ENCODE data around the gene PLEKHG3. TPM values are rescaled to one million over a fixed set of nuclear protein-coding genes. Genes with fewer than 3 reads are reported as not detected.

The PLEKHG3 gene
- total and polyA plus RNA-seq, 10 of the 15 experiments (the other 5 are each of a cell fraction or from before 2014, with no cell fraction given) = 0.03 to 0.73 (median 0.07) TPM; not detected in 5

DNA sequence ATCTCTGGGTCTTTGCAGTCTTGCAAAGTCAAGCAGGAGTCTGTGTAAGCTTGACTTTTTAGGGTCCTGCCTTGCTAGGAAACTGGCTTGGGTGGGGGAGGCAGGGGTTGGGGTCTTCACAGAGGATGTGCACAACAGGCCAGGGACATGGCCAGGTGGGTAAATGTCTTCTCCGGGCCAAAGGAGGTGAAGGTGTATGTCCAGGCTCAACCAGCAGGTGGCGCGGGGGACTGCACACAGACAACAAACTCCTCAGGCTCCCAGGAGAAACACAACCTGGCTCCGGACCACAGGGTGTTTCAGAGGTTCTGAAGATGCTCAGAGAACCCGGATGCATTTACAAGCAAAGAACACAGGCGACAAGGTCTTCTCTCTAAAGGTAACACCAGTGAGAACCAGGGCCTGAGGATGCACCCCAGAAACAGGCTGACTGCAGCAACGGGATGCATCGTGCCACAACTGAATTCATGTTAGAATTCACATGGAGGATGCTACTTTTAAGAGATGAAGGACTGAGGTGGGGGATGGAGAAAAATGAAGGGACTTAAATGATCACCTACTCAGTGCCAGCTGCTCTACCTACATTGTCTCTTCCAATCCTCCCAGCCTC is 56.0 kb downstream of the PLEKHG3 start (continued):
- TF ChIP-seq TCF3 (IDR thresholded peaks at IDR 0.05; ENCODE audit: borderline replicate concordance, insufficient read depth, low read depth, low read length) = no peak
- TF ChIP-seq MEF2B (IDR thresholded peaks at IDR 0.05; ENCODE audit: partially characterized antibody, poor library complexity, severe bottlenecking) = no peak
- TF ChIP-seq USF2 (IDR thresholded peaks at IDR 0.05; ENCODE audit: borderline replicate concordance, low read depth, low read length) = no peak
- TF ChIP-seq CBX3 (IDR thresholded peaks at IDR 0.05; ENCODE audit: borderline replicate concordance, low read depth) = no peak
- no peak for TF ChIP-seq CREM (IDR thresholded peaks at IDR 0.05; ENCODE audit: low read depth)
- TF ChIP-seq SMAD1 (IDR thresholded peaks at IDR 0.05; ENCODE audit: low read depth, partially characterized antibody) = no peak
- TF ChIP-seq ATF2 (IDR thresholded peaks at IDR 0.05; ENCODE audit: low read length) = no peak
- TF ChIP-seq IRF4 (IDR thresholded peaks at IDR 0.05; ENCODE audit: low read depth, low read length) = no peak

DNA sequence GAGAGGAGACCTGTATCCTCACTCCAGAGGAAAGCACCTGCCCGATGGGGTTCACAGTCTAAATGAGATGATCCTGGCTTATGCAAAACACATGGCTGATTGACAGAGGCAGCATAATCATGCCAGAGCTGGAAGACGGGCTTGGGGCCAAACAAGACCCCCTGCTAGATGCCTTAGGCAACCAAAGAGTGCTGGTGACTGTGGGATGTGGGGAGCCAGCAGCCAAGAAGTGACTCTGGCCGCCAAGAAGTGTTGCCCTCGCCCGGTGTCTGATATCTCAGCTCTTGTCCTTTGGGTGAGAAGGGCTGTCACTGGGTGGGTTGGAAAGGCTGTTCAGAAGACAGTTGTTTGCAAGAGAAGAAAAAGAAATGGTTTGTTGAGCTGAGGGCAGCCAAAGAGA is 56.7 kb downstream of the PLEKHG3 start:
- in situ Hi-C loops (cut with MboI) (loop anchor here (5.0 to 10.0 kb wide), 2 partner anchors 89 to 416 kb away; no protein-coding TSS in a partner anchor), intact Hi-C loops (cut with micrococcal nuclease; ENCODE audit: unreplicated experiment) (loop anchor here (1.0 to 10.0 kb wide), 5 partner anchors 90 to 416 kb away; partner anchors contain the start of gene HSPA2)
- 55% methylated on average over 5 of the region's 5 CpGs for WGBS (ENCODE audit: insufficient coverage, insufficient replicate concordance, low lambda C conversion rate, missing lambda C conversion rate)
- TF ChIP-seq SREBF1 (IDR thresholded peaks at IDR 0.05; ENCODE audit: low read length) = no peak
- no peak for TF ChIP-seq HCFC1 (IDR thresholded peaks at IDR 0.05; ENCODE audit: low read length)
- TF ChIP-seq BACH1 (IDR thresholded peaks at IDR 0.05; ENCODE audit: borderline replicate concordance) = no peak
- no peak for TF ChIP-seq POLR2AphosphoS5 (IDR thresholded peaks at IDR 0.05; ENCODE audit: low read length)
- no peak for TF ChIP-seq MEF2B (IDR thresholded peaks at IDR 0.05; ENCODE audit: partially characterized antibody, poor library complexity, severe bottlenecking)
- TF ChIP-seq FOS (IDR thresholded peaks at IDR 0.05; ENCODE audit: borderline replicate concordance, extremely low read depth, insufficient read length) = no peak
- Histone ChIP-seq H2AFZ (ENCODE audit: control insufficient read depth, low read depth, low read length) (no peak overlapping the region), H3K79me2 (ENCODE audit: control insufficient read depth, insufficient read depth, low read length) (no peaks in the 10 kb centered on the region), H4K20me1 (ENCODE audit: control insufficient read depth, insufficient read depth) (no peaks in the 10 kb centered on the region; the same call in 1 of the 2 replicates), H3K36me3 (ENCODE audit: control insufficient read depth in 2 of 2, insufficient read depth in 2 of 2, low read length in 1 of 2) (no peaks in the 10 kb centered on the region), H3K4me2 (ENCODE audit: control insufficient read depth, insufficient read depth) (no peak overlapping the region), H3K27me3 (replicated peaks in 1 of 2; ENCODE audit: control insufficient read depth in 2 of 2, insufficient read depth in 2 of 2, low read length in 1 of 2) (no peaks in the 10 kb centered on the region; a peak in 1 of 4 replicates), H3K9me3 (replicated peaks; ENCODE audit: control insufficient read depth, insufficient read depth, low read length) (no peaks in the 10 kb centered on the region), H3K27ac (ENCODE audit: control insufficient read depth, insufficient read depth) (no peak overlapping the region), H3K4me3 (no peak overlapping the region), H3K4me1 (ENCODE audit: control insufficient read depth, insufficient read depth, low read length) (no peaks in the 10 kb centered on the region), H3K9ac (ENCODE audit: control insufficient read depth, insufficient read depth, low read length) (no peak overlapping the region)
- SMC1A ChIA-PET (ENCODE audit: uncharacterized antibody, unreplicated experiment) = interaction anchor here (1.2 to 2.4 kb wide), 5 partner anchors 14 to 131 kb away, joined by 3 to 30 read pairs (median 3); no protein-coding TSS in a partner anchor
- ATAC-seq (no peak), DNase-seq (ENCODE audit: low read depth, low spot score) (no peak), FAIRE-seq (no peak)
- POLR2A ChIA-PET = no interaction called here
- no TSS peak for BruUV-seq (replicated peaks)
- RAD21 ChIA-PET (ENCODE audit: unreplicated experiment) = interaction anchor here (1.2 to 2.5 kb wide), 6 partner anchors 11 to 130 kb away, joined by 3 to 19 read pairs (median 10); no protein-coding TSS in a partner anchor
- CTCF ChIA-PET = interaction anchor here (0.6 to 2.7 kb wide), 16 partner anchors 8 to 419 kb away, joined by 3 to 60 read pairs (median 5); no protein-coding TSS in a partner anchor
